Measurements from ENCODE around the gene CRELD2. TPM values are rescaled to one million over a fixed set of nuclear protein-coding genes. Genes with fewer than 3 reads are reported as not detected.

Gene CRELD2
- total and polyA plus RNA-seq, 2 of the 8 experiments (the other 6 are each of a cell fraction or from before 2014, with no cell fraction given), result 24.5 to 36.6 TPM

GRCh38 chr22:49929994-49930575, 11.7 kb downstream of the CRELD2 start:
- Histone ChIP-seq H3K79me2 (ENCODE audit: control insufficient read depth in 1 of 2, insufficient read depth in 2 of 2, low read length in 2 of 2) (no peaks in the 10 kb centered on the region), H3K36me3 (ENCODE audit: control insufficient read depth in 2 of 4, insufficient read depth in 4 of 4, low read length in 3 of 4) (no peaks in the 10 kb centered on the region; a peak in 2 of 8 replicates), H2BK5ac (ENCODE audit: low read depth, low read length) (no peak overlapping the region), H3K23me2 (ENCODE audit: low read depth, low read length) (peaks cover 7% of the 10 kb centered on the region; the same call in 1 of the 2 replicates), H4K5ac (ENCODE audit: insufficient read length, low read depth, low read length) (no peak overlapping the region), H2BK15ac (ENCODE audit: low read length) (peak overlapping the region; percentile 25; the same call in 1 of the 2 replicates), H2AK5ac (ENCODE audit: low read depth, low read length) (0 out of 2 replicates have a peak overlapping the region, but pooled peaks have one; percentile 14), H3K9ac (replicated peaks in 1 of 4; ENCODE audit: extremely low read depth in 1 of 4, low read depth in 3 of 4, low read length in 3 of 4) (no peak overlapping the region), H2AFZ (ENCODE audit: low read length) (no peak overlapping the region), H4K91ac (replicated peaks; ENCODE audit: insufficient read length, low read length) (no peak overlapping the region), H3K4ac (replicated peaks; ENCODE audit: insufficient read length, low read depth, low read length) (no peak overlapping the region), H2BK20ac (ENCODE audit: low read length) (no peak overlapping the region), H3K18ac (ENCODE audit: extremely low read depth, low read length) (no peak overlapping the region), H3K9me3 (ENCODE audit: insufficient read depth in 2 of 2, low read depth in 1 of 2, low read length in 1 of 2) (no peaks in the 10 kb centered on the region), H4K8ac (ENCODE audit: extremely low read depth, insufficient read depth, low read length) (no peak overlapping the region; the same call in 1 of the 2 replicates), H3K27ac (ENCODE audit: low read depth, low read length) (no peak overlapping the region), H3K4me2 (ENCODE audit: insufficient read depth in 1 of 2, low read depth in 2 of 2, low read length in 2 of 2) (peak overlapping the region in 1 of 2 experiments; percentile 62; a peak in 2 of 4 replicates), H3K4me1 (replicated peaks in 1 of 4; ENCODE audit: control insufficient read depth in 3 of 4, insufficient read depth in 4 of 4, low read length in 3 of 4) (peaks cover 0 to 8% (median 1%) of the 10 kb centered on the region in 4 experiments; a peak in 2 of 7 replicates), H3K23ac (ENCODE audit: insufficient read length) (no peak overlapping the region), H2BK12ac (ENCODE audit: low read depth, low read length) (peak overlapping the region; percentile 50; the same call in 1 of the 2 replicates), H3K27me3 (replicated peaks in 1 of 4; ENCODE audit: control insufficient read depth in 3 of 4, extremely low read depth in 1 of 4, insufficient read depth in 3 of 4, low read length in 3 of 4) (peaks cover 0 to 12% (median 10%) of the 10 kb centered on the region in 4 experiments; a peak in 6 of 7 replicates), H3K79me1 (ENCODE audit: low read depth, low read length) (no peaks in the 10 kb centered on the region; the same call in 1 of the 2 replicates), H2BK120ac (replicated peaks; ENCODE audit: low read depth, low read length) (no peak overlapping the region), H4K20me1 (replicated peaks in 1 of 2; ENCODE audit: control insufficient read depth in 1 of 2, insufficient read depth in 2 of 2, low read length in 2 of 2) (peaks cover 2 to 6% of the 10 kb centered on the region in 2 experiments), H3K4me3 (ENCODE audit: extremely low read depth in 1 of 4, insufficient read depth in 2 of 4, low read depth in 3 of 4, low read length in 4 of 4) (no peak overlapping the region), H3K14ac (ENCODE audit: insufficient read length) (no peak overlapping the region), H3K56ac (replicated peaks; ENCODE audit: insufficient read length, low read depth, low read length) (no peak overlapping the region)
- no peak for FAIRE-seq
- 81% methylated on average over 18 of the region's 21 CpGs; no CpG with 5 or more reads in 1 of the 2 experiments for WGBS, 2 experiments (ENCODE audit: extremely low coverage in 1 of 2, insufficient coverage in 1 of 2, insufficient read length in 1 of 2, insufficient replicate concordance in 2 of 2, low coverage in 1 of 2, low lambda C conversion rate in 2 of 2, missing lambda C conversion rate in 1 of 2)
- ChIA-PET CTCF (ENCODE audit: partially characterized antibody) (interaction anchor here (0.6 to 5.2 kb wide), 21 partner anchors 13 to 320 kb away, joined by 3 to 54 read pairs (median 5); partner anchors contain the start of gene IL17REL), POLR2A (ENCODE audit: partially characterized antibody) (no interaction called here)
- DNase-seq (ENCODE audit: low read depth in 1 of 2, low spot score in 2 of 2), result no peak
- TF ChIP-seq RAD21 (IDR thresholded peaks at IDR 0.05 in 1 of 2, conservative IDR thresholded peaks at IDR 0.05 in 1 of 2; ENCODE audit: low read depth in 2 of 2, low read length in 2 of 2), result no peak
- TF ChIP-seq SRF (IDR thresholded peaks at IDR 0.05; ENCODE audit: low read depth, low read length), result no peak
- no peak for TF ChIP-seq SIRT6 (IDR thresholded peaks at IDR 0.05; ENCODE audit: low read length)
- no peak for TF ChIP-seq SP2 (IDR thresholded peaks at IDR 0.05; ENCODE audit: low read length)
- no peak for TF ChIP-seq CTBP2 (IDR thresholded peaks at IDR 0.05; ENCODE audit: borderline replicate concordance, insufficient read depth, insufficient read length, low read length)
- TF ChIP-seq CBX5 (IDR thresholded peaks at IDR 0.05; ENCODE audit: low read depth, low read length), result no peak
- TF ChIP-seq JUN (IDR thresholded peaks at IDR 0.05; ENCODE audit: low read depth, low read length), result no peak
